WTC11 (cell line): ENCODE data around the gene TRABD2A. TPM values are rescaled to one million over a fixed set of nuclear protein-coding genes. Genes with fewer than 3 reads are reported as not detected.

Experiments used
- ATAC-seq: fragments of 200-7000 bp; cut with Tn5 transposase; 2 replicates; pipeline ENCODE4 v1.10.0; 2021; ENCODE audit warnings: mild to moderate bottlenecking, moderate library complexity
- CTCF ChIA-PET: fragments of 300-600 bp; sonication (Branson Sonifier 250); formaldehyde crosslinking; loops from one replicate; lab custom pipeline; 2021; ENCODE audit warnings: antibody characterized with exemption; lab: Charles Lee
- POLR2A ChIA-PET: fragments of 350-600 bp; sonication (Branson Sonifier 250); formaldehyde crosslinking; loops from one replicate; lab custom pipeline; 2021; ENCODE audit warnings: antibody characterized with exemption; lab: Charles Lee
- DNase-seq: peaks from one replicate; pipeline ENCODE4 v3.0.0; 2021; ENCODE audit warnings: low spot score
- H3K27ac Mint-ChIP-seq: 2 replicates; pipeline ENCODE4 v1.8.0; 2021; ENCODE audit warnings: mixed read lengths
- H3K27me3 Mint-ChIP-seq: 2 replicates; pipeline ENCODE4 v1.8.0; 2021; ENCODE audit warnings: low read depth, mild to moderate bottlenecking, moderate library complexity, mixed read lengths
- H3K36me3 Mint-ChIP-seq: 2 replicates; pipeline ENCODE4 v1.8.0; 2021; ENCODE audit warnings: mixed read lengths
- H3K4me1 Mint-ChIP-seq: 2 replicates; pipeline ENCODE4 v1.8.0; 2022; ENCODE audit warnings: mixed read lengths
- H3K4me3 Mint-ChIP-seq: 2 replicates; pipeline ENCODE4 v1.8.0; 2021; ENCODE audit warnings: mild to moderate bottlenecking, moderate library complexity, mixed read lengths
- H3K9me3 Mint-ChIP-seq: 2 replicates; pipeline ENCODE4 v1.8.0; 2021; ENCODE audit warnings: mixed read lengths
- ATF1 ChIP-seq: sonication (generic); formaldehyde crosslinking; IDR thresholded peaks from 2 replicates; pipeline ENCODE4 v1.8.1; 2023; ENCODE audit warnings: mild to moderate bottlenecking, moderate library complexity, missing genetic modification reagents
- ATF3 ChIP-seq: sonication (generic); formaldehyde crosslinking; conservative IDR thresholded peaks from 2 replicates; pipeline ENCODE4 v1.8.1; 2022; ENCODE audit warnings: mild to moderate bottlenecking, missing genetic modification reagents
- ATF6 ChIP-seq: sonication (generic); formaldehyde crosslinking; IDR thresholded peaks from 2 replicates; pipeline ENCODE4 v1.8.1; 2023; ENCODE audit warnings: mild to moderate bottlenecking, missing genetic modification reagents
- E2F4 ChIP-seq: sonication (generic); formaldehyde crosslinking; IDR thresholded peaks from 2 replicates; pipeline ENCODE4 v1.8.1; 2022; ENCODE audit warnings: low read depth, mild to moderate bottlenecking, moderate library complexity, missing genetic modification reagents, borderline replicate concordance
- GTF2I ChIP-seq: fragments of 250-450 bp; sonication (Bioruptor Pico); conservative IDR thresholded peaks from 2 replicates; pipeline ENCODE4 v1.4.0; 2021; ENCODE audit warnings: mild to moderate bottlenecking
- MAX ChIP-seq: sonication (generic); formaldehyde crosslinking; IDR thresholded peaks from 2 replicates; pipeline ENCODE4 v1.8.0; 2022; ENCODE audit warnings: mild to moderate bottlenecking, missing genetic modification reagents
- MLX ChIP-seq: sonication (generic); formaldehyde crosslinking; IDR thresholded peaks from 2 replicates; pipeline ENCODE4 v1.8.1; 2023; ENCODE audit warnings: mild to moderate bottlenecking, missing genetic modification reagents, moderate library complexity
- NFE2L1 ChIP-seq: sonication (generic); formaldehyde crosslinking; IDR thresholded peaks from 2 replicates; pipeline ENCODE4 v1.8.1; 2023; ENCODE audit warnings: missing genetic modification reagents
- NFYB ChIP-seq: sonication (generic); formaldehyde crosslinking; conservative IDR thresholded peaks from 2 replicates; pipeline ENCODE4 v1.8.0; 2022; ENCODE audit warnings: low read depth, missing genetic modification reagents
- RORB ChIP-seq: fragments of 250-450 bp; sonication (Bioruptor Pico); IDR thresholded peaks from 2 replicates; pipeline ENCODE4 v1.9.0; 2021; ENCODE audit warnings: mild to moderate bottlenecking
- SP1 ChIP-seq: sonication (generic); formaldehyde crosslinking; conservative IDR thresholded peaks from 2 replicates; pipeline ENCODE4 v1.8.1; 2022; ENCODE audit warnings: missing genetic modification reagents
- ZBTB43 ChIP-seq: sonication (generic); formaldehyde crosslinking; IDR thresholded peaks from 2 replicates; pipeline ENCODE4 v1.8.1; 2023; ENCODE audit warnings: mild to moderate bottlenecking, missing genetic modification reagents
- ZNF416 ChIP-seq: fragments of 250-450 bp; sonication (Bioruptor Pico); IDR thresholded peaks from 2 replicates; pipeline ENCODE4 v1.9.0; 2021; ENCODE audit warnings: mild to moderate bottlenecking, inconsistent platforms
- ZNF532 ChIP-seq: fragments of 250-450 bp; sonication (Bioruptor Pico); IDR thresholded peaks from 2 replicates; pipeline ENCODE4 v1.9.0; 2021; ENCODE audit warnings: mild to moderate bottlenecking, borderline replicate concordance
- total RNA-seq: library from RNA; stranded (reverse); gene quantifications from 3 replicates; pipeline ENCODE4 v1.2.3, GENCODE V29; 2021

TRABD2A gene
- total RNA-seq, 1 experiment from 2014 or later, result 12.1 TPM

- Mint-ChIP-seq H3K27me3 (no peaks in the 10 kb centered on the region), H3K27ac (no peak overlapping the region), H3K9me3 (no peaks in the 10 kb centered on the region), H3K4me3 (no peak overlapping the region), H3K4me1 (peaks cover 28% of the 10 kb centered on the region), H3K36me3 (no peaks in the 10 kb centered on the region)
- TF ChIP-seq GTF2I (no peak), ATF6 (CRISPR knock-in tag) (no peak), MAX (CRISPR knock-in tag) (no peak), NFYB (CRISPR knock-in tag) (no peak), E2F4 (CRISPR knock-in tag) (no peak), RORB (no peak), SP1 (no peak), NFE2L1 (CRISPR knock-in tag) (no peak), ZNF416 (CRISPR knock-in tag) (no peak), ATF3 (no peak), ATF1 (CRISPR knock-in tag) (no peak), ZNF532 (CRISPR knock-in tag) (no peak), ZBTB43 (no peak), MLX (CRISPR knock-in tag) (no peak)
- POLR2A ChIA-PET, result no interaction called here
- ATAC-seq (no peak), DNase-seq (no peak)
- CTCF ChIA-PET, result interaction anchor here (0.6 kb wide), 1 partner anchor 848 kb away, joined by 4 read pairs; no protein-coding TSS in a partner anchor
These were observed 98.0 kb downstream of the TRABD2A start for GRCh38 chr2:84782717-84783442.
